HEK293 (cell line): Measurements from ENCODE around the gene RASAL2.

Experiments used
- CTCF ChIA-PET: fragments of 350-600 bp; formaldehyde crosslinking; extraction: SDS; loops from one replicate; lab custom pipeline; 2021; ENCODE audit warnings: antibody characterized with exemption; lab: Yijun Ruan, JAX
- POLR2A ChIA-PET: fragments of 300-600 bp; formaldehyde crosslinking; extraction: SDS; loops from one replicate; lab custom pipeline; 2020; ENCODE audit warnings: antibody characterized with exemption, inconsistent platforms; lab: Yijun Ruan, JAX
- H3K27ac ChIP-seq: fragments of 200-500 bp; sonication (Bioruptor generic); 2 replicates; pipeline ENCODE4 v1.5.1; 2014; ENCODE audit warnings: low read depth, low read length, control low read depth, inconsistent platforms; ENCODE audit errors: extremely low read depth
- H3K36me3 ChIP-seq, 2 experiments: fragments of 200-500 bp in 1 of 2; sonication (Bioruptor generic) in 1 of 2; 1 replicate in 1 of 2; 2 replicates in 1 of 2; pipeline ENCODE4 v1.5.1; 2014 to 2017; ENCODE audit warnings: inconsistent platforms in 2 of 2, low read length in 2 of 2; ENCODE audit not compliant: control insufficient read depth in 2 of 2, insufficient read depth in 1 of 2
- H3K4me1 ChIP-seq: fragments of 200-500 bp; sonication (Bioruptor generic); 2 replicates; pipeline ENCODE4 v1.5.1; 2014; ENCODE audit warnings: mild to moderate bottlenecking, low read length, inconsistent platforms; ENCODE audit not compliant: control insufficient read depth, insufficient read depth
- H3K4me3 ChIP-seq: 2 replicates; pipeline ENCODE4 v1.5.1; 2011; ENCODE audit warnings: low read depth, mild to moderate bottlenecking, control low read depth, low read length, moderate library complexity
- H3K9me3 ChIP-seq: fragments of 200-500 bp; sonication (Bioruptor generic); 2 replicates; pipeline ENCODE4 v1.5.1; 2014; ENCODE audit warnings: low read depth, low read length, inconsistent platforms; ENCODE audit not compliant: control insufficient read depth, insufficient read depth
- GLIS2 ChIP-seq: fragments of 450-650 bp; formaldehyde crosslinking; IDR thresholded peaks from 2 replicates; pipeline ENCODE4 v1.5.1; 2016; ENCODE audit warnings: missing biosample characterization, missing genetic modification characterization
- PRDM6 ChIP-seq: fragments of 450-650 bp; formaldehyde crosslinking; IDR thresholded peaks from 2 replicates; pipeline ENCODE4 v1.5.1; 2017; ENCODE audit warnings: missing biosample characterization, missing genetic modification characterization
- RBAK ChIP-seq: fragments of 450-650 bp; formaldehyde crosslinking; IDR thresholded peaks from 2 replicates; pipeline ENCODE4 v1.5.1; 2016; ENCODE audit warnings: missing biosample characterization, missing genetic modification characterization
- TCF7L2 ChIP-seq: IDR thresholded peaks from 2 replicates; pipeline ENCODE4 v1.6.1; 2011; ENCODE audit warnings: low read depth, mild to moderate bottlenecking, inconsistent platforms, low read length, moderate library complexity, borderline replicate concordance
- TRIM28 ChIP-seq: IDR thresholded peaks from 2 replicates; pipeline ENCODE4 v1.6.1; 2011; ENCODE audit warnings: low read length, control low read depth, borderline replicate concordance
- YY1 ChIP-seq: fragments of 450-650 bp; formaldehyde crosslinking; IDR thresholded peaks from 2 replicates; pipeline ENCODE4 v1.5.1; 2018; ENCODE audit warnings: missing biosample characterization, missing genetic modification characterization
- ZFP3 ChIP-seq: fragments of 450-650 bp; formaldehyde crosslinking; IDR thresholded peaks from 2 replicates; pipeline ENCODE4 v1.5.1; 2016; ENCODE audit warnings: low read depth, missing biosample characterization, missing genetic modification characterization
- ZFP37 ChIP-seq: fragments of 450-650 bp; formaldehyde crosslinking; IDR thresholded peaks from 2 replicates; pipeline ENCODE4 v1.5.1; 2016; ENCODE audit warnings: missing biosample characterization, missing genetic modification characterization
- ZNF133 ChIP-seq: fragments of 450-650 bp; formaldehyde crosslinking; IDR thresholded peaks from 2 replicates; pipeline ENCODE4 v1.5.1; 2016; ENCODE audit warnings: missing biosample characterization, missing genetic modification characterization
- ZNF175 ChIP-seq: fragments of 450-650 bp; formaldehyde crosslinking; IDR thresholded peaks from 2 replicates; pipeline ENCODE4 v1.5.1; 2016; ENCODE audit warnings: missing biosample characterization, missing genetic modification characterization
- ZNF26 ChIP-seq: fragments of 450-650 bp; formaldehyde crosslinking; IDR thresholded peaks from 2 replicates; pipeline ENCODE4 v1.5.1; 2016; ENCODE audit warnings: missing biosample characterization, missing genetic modification characterization
- ZNF274 ChIP-seq, 2 experiments: fragments of 200-500 bp in 1 of 2; fragments of 450-650 bp in 1 of 2; sonication (Bioruptor generic) in 1 of 2; formaldehyde crosslinking in 1 of 2; IDR thresholded peaks; 2 replicates each; pipeline versions ENCODE4 v1.5.1 to v1.6.1; 2014 to 2016; ENCODE audit warnings: borderline replicate concordance in 1 of 2, inconsistent platforms in 1 of 2, low read length in 1 of 2, missing biosample characterization in 1 of 2, missing genetic modification characterization in 1 of 2
- ZNF549 ChIP-seq: fragments of 450-650 bp; IDR thresholded peaks from 2 replicates; pipeline ENCODE4 v1.5.1; 2018; ENCODE audit warnings: missing biosample characterization, missing genetic modification characterization, mild to moderate bottlenecking, inconsistent platforms, moderate library complexity
- ZNF596 ChIP-seq: fragments of 450-650 bp; IDR thresholded peaks from 2 replicates; pipeline ENCODE4 v1.5.0; 2018; ENCODE audit warnings: missing biosample characterization, mild to moderate bottlenecking, missing genetic modification characterization, moderate library complexity
- ZNF624 ChIP-seq: fragments of 450-650 bp; formaldehyde crosslinking; IDR thresholded peaks from 2 replicates; pipeline ENCODE4 v1.5.1; 2017; ENCODE audit warnings: missing biosample characterization, missing genetic modification characterization
- ZNF626 ChIP-seq: fragments of 450-650 bp; sonication (Bioruptor Pico); formaldehyde crosslinking; IDR thresholded peaks from 2 replicates; pipeline ENCODE4 v1.5.1; 2018; ENCODE audit warnings: missing biosample characterization, missing genetic modification characterization, inconsistent platforms
- ZNF677 ChIP-seq: fragments of 450-650 bp; IDR thresholded peaks from 2 replicates; pipeline ENCODE4 v1.5.0; 2018; ENCODE audit warnings: missing biosample characterization, mild to moderate bottlenecking, missing genetic modification characterization, moderate library complexity
- ZNF704 ChIP-seq: fragments of 450-650 bp; formaldehyde crosslinking; IDR thresholded peaks from 2 replicates; pipeline ENCODE4 v1.5.1; 2016; ENCODE audit warnings: missing biosample characterization, missing genetic modification characterization

Gene RASAL2

GRCh38 chr1:178487070-178487615, 393.2 kb downstream of the RASAL2 start (continued):
- TF ChIP-seq ZNF175 (tag by site-specific recombination): no peak
- no peak for TF ChIP-seq TRIM28
- TF ChIP-seq GLIS2: no peak

GRCh38 chr1:178488393-178488792, 394.5 kb downstream of the RASAL2 start:
- no peak for TF ChIP-seq ZNF26 (tag by site-specific recombination)
- no peak for TF ChIP-seq ZNF596 (tag by site-specific recombination)
- TF ChIP-seq PRDM6 (tag by site-specific recombination): no peak
- no peak for TF ChIP-seq YY1 (tag by site-specific recombination)
- no peak for TF ChIP-seq ZNF274 (IDR thresholded peaks at IDR 0.05; ENCODE audit: low read length)
- TF ChIP-seq ZNF274 (tag by site-specific recombination; IDR thresholded peaks at IDR 0.05; ENCODE audit: borderline replicate concordance): no peak
- TF ChIP-seq ZNF549 (tag by site-specific recombination): no peak
- TF ChIP-seq ZNF624 (tag by site-specific recombination): no peak
- no peak for TF ChIP-seq ZNF704 (tag by site-specific recombination)
- TF ChIP-seq ZNF133: no peak
- no peak for TF ChIP-seq ZNF626 (tag by site-specific recombination)
- no peak for TF ChIP-seq ZNF677 (tag by site-specific recombination)
- TF ChIP-seq TCF7L2: no peak
- TF ChIP-seq RBAK (tag by site-specific recombination): no peak
- H3K27ac ChIP-seq: no peak overlapping the region
- H3K4me1 ChIP-seq: no peaks in the 10 kb centered on the region
- ChIA-PET CTCF (interaction anchor here (1.2 to 2.7 kb wide), 2 partner anchors 12 to 14 kb away, joined by 4 to 8 read pairs; no protein-coding TSS in a partner anchor), POLR2A (no interaction called here)
- H3K9me3 ChIP-seq: no peaks in the 10 kb centered on the region
- H3K4me3 ChIP-seq: no peak overlapping the region
- no peaks in the 10 kb centered on the region for H3K36me3 ChIP-seq

- Histone ChIP-seq H3K4me3 (no peak overlapping the region), H3K9me3 (no peaks in the 10 kb centered on the region), H3K36me3 (no peaks in the 10 kb centered on the region), H3K27ac (no peak overlapping the region), H3K4me1 (no peaks in the 10 kb centered on the region)
- ChIA-PET CTCF (interaction anchor here (2.7 kb wide), 1 partner anchor 11 kb away, joined by 8 read pairs; no protein-coding TSS in a partner anchor), POLR2A (no interaction called here)
- no peak for TF ChIP-seq ZFP3
- no peak for TF ChIP-seq ZFP37 (tag by site-specific recombination)
These were observed 395.5 kb downstream of the RASAL2 start for GRCh38 chr1:178489399-178489798.
